RWPE1 (cell line): ENCODE measurements around the gene ALKBH2.

ENCODE experiments used
- CTCF ChIA-PET: fragments of 350-600 bp; sonication (Branson Sonifier 250); formaldehyde crosslinking; extraction: SDS; loops from one replicate; lab custom pipeline; 2021; lab: Yijun Ruan, JAX
- POLR2A ChIA-PET: fragments of 400-600 bp; formaldehyde crosslinking; extraction: SDS; loops from one replicate; lab custom pipeline; 2020; ENCODE audit warnings: antibody characterized with exemption; ENCODE audit not compliant: low non-redundant PET; lab: Yijun Ruan, JAX
- DNase-seq: peaks from one replicate; pipeline ENCODE4 v3.0.0; 2012; ENCODE audit warnings: low spot score
- H3K27ac ChIP-seq: fragments of 450-650 bp; 2 replicates; pipeline ENCODE4 v1.5.1; 2017
- CTCF ChIP-seq: fragments of 450-650 bp; conservative IDR thresholded peaks from 2 replicates; pipeline ENCODE4 v1.5.1; 2017; ENCODE audit warnings: low read depth, mild to moderate bottlenecking

ALKBH2 gene

GRCh38 chr12:109098183-109098604 is 4.9 kb upstream of the ALKBH2 start:
- CTCF ChIA-PET = interaction anchor here (0.7 to 0.8 kb wide), 2 partner anchors 14 to 47 kb away, joined by 3 to 6 read pairs; no protein-coding TSS in a partner anchor
- no peak for TF ChIP-seq CTCF
- POLR2A ChIA-PET = interaction anchor here (0.6 kb wide), 1 partner anchor 245 kb away, joined by 4 read pairs; no protein-coding TSS in a partner anchor
- peak; percentile 30 for DNase-seq
- H3K27ac ChIP-seq = peak overlapping the region; percentile 90

DNA sequence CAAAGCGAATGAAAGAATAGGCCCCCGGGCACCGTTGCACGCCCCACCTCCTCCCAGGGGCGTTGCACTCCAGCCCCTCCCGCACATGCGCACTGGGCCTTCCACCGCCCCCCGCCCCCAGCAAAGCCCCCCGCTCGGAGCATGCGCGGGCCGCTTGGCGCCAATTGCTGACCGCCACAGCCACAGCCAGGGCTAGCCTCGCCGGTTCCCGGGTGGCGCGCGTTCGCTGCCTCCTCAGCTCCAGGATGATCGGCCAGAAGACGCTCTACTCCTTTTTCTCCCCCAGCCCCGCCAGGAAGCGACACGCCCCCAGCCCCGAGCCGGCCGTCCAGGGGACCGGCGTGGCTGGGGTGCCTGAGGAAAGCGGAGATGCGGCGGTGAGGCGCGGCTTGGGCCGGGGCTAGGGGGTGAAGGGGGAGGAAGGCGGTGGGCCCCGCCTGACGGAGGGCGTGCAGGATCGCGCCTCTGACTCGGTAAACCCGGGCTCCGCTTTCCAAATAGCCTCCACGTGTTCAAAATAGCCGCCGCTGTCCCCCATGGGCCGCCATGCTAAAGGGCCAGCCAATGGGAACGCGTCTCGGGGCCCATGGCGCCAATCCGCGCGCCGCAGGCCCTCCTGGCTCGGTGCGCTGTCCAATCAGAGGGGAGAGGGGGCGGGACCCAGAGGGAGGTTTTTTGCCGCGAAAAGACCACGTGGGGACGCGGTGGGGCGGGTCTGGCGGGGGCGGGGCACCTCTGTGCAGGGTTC is 4.3 kb upstream of the ALKBH2 start, which contains the start of gene UNG:
UNG (plus strand) TSS at position 163 of the 748 bp plus-strand sequence; CDS start at position 246, 83 bp downstream.
- CTCF ChIA-PET = interaction anchor here (0.6 to 0.8 kb wide), 3 partner anchors 11 to 282 kb away, joined by 3 to 6 read pairs (median 3); no protein-coding TSS in a partner anchor
- no peak for TF ChIP-seq CTCF
- POLR2A ChIA-PET = no interaction called here
- peak; percentile 99 for DNase-seq
- H3K27ac ChIP-seq = peak within 1 kb of the TSS; percentile 90

GRCh38 chr12:109097140-109097434 is 3.8 kb upstream of the ALKBH2 start:
- H3K27ac ChIP-seq = peak overlapping the region; percentile 90
- CTCF ChIA-PET = interaction anchor here (0.6 kb wide), 2 partner anchors 11 to 282 kb away, joined by 3 read pairs; no protein-coding TSS in a partner anchor

DNA sequence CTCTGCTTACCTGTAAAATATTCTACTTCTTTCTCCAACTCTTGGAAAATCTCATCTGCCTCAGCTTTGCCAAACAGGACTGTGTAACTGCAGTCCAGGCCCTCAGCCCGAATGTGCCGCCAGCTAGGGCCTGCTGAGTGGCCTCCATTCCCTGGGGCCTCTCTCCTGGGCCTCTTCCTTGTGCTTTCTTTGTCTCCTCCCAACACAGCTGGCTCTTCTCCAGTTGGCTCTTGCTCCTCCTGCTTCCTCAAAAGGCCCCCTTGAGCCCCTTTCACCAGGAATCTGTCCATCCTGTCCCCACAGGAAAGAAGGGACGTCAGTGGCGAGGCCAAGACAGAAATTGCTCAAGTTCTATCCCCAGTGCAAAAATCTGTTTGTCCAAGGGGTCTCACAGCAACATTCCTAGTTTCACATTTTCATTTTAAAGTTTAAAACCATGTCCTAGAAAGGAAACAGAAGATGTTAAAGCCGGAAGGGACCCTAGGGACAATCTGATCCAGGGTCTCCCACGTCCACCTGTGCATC is 713 bp downstream of the ALKBH2 start:
- DNase-seq = no peak
- H3K27ac ChIP-seq = peak overlapping the region; percentile 59
- no peak for TF ChIP-seq CTCF
- CTCF ChIA-PET = interaction anchor here (0.5 to 1.0 kb wide), 12 partner anchors 10 to 1419 kb away, joined by 3 to 6 read pairs (median 4); no protein-coding TSS in a partner anchor
- POLR2A ChIA-PET = no interaction called here

More at GRCh38 chr12:109097140-109097434, 3.8 kb upstream of the ALKBH2 start:
- no peak for DNase-seq
- TF ChIP-seq CTCF = no peak
- POLR2A ChIA-PET = no interaction called here

DNA sequence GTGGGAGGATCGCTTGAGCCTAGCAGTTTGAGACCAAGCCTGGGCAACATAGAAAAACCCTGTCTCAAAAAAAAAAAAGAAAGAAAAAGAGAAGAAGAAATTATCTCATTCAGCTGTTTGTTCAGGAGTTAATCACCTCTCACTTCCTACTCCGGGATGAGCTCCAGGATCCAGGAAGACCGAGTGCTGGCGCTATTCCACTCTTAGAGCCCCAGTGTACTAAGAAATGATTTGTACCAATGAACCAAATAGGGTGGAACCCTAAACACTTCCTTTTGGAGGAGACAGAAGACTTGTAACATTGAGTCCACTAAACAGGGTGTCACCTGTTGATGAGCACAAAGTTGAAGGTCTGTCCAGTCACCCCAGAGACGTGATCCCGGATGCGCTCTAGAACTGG is 3.6 kb downstream of the ALKBH2 start:
- ChIA-PET CTCF (interaction anchor here (0.7 kb wide), 1 partner anchor 150 kb away, joined by 8 read pairs; no protein-coding TSS in a partner anchor), POLR2A (no interaction called here)
- peak overlapping the region; percentile 58 for H3K27ac ChIP-seq
- DNase-seq = no peak
- no peak for TF ChIP-seq CTCF

GRCh38 chr12:109088818-109089217 is 4.5 kb downstream of the ALKBH2 start:
- CTCF ChIA-PET = no interaction called here
- TF ChIP-seq CTCF = no peak
- POLR2A ChIA-PET = no interaction called here

More at GRCh38 chr12:109088818-109089217, 4.5 kb downstream of the ALKBH2 start:
- no peak for DNase-seq
- H3K27ac ChIP-seq = peak overlapping the region; percentile 58
